Measurements from ENCODE around the gene PEX7.
"Not testable (repeated sequence)": the region's sequence is repeated elsewhere in the genome, so short reads cannot be mapped to it uniquely, and the experiment has no call there.

PEX7 gene

DNA sequence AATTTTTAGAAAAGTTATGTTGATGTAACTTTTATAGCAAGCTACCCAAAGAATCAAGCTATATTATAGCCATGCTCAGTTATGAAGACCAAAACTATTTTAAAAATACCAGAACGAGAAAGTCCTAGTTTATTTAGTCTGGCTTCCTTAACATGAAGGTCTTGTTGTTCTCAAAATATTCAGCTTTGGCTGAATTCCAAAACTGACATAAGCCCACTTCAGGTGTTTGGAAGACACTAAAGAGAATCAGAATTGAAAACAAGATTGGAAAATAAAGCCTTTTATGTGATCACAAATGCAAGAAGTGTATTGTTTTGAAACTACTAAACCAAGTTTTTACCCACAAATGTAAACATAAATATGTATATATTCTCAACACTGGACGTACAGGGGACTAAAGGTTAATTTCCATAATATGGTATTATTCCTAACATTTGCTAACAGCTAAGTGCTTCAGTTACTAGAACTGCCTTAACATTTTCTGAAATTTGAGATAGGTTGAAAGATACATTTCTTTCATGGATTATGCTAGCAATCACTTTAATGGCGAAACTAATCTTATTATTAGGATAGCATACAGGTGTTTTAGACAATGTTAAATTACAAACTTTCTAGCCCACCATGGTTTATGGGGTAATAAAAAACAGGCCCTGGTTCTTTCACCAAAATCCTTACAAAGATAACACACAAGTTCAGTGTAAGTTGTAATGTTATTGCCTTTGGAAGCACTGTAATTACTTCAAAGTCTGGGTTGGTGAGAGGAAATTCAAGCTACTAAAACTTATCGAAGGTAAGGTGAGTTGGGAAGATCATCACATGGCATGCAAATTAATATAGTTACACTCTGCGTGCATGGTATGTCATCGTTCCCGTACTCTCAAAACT, 31.7 kb upstream of the PEX7 start:
- DNase-seq, result no peak

DNA sequence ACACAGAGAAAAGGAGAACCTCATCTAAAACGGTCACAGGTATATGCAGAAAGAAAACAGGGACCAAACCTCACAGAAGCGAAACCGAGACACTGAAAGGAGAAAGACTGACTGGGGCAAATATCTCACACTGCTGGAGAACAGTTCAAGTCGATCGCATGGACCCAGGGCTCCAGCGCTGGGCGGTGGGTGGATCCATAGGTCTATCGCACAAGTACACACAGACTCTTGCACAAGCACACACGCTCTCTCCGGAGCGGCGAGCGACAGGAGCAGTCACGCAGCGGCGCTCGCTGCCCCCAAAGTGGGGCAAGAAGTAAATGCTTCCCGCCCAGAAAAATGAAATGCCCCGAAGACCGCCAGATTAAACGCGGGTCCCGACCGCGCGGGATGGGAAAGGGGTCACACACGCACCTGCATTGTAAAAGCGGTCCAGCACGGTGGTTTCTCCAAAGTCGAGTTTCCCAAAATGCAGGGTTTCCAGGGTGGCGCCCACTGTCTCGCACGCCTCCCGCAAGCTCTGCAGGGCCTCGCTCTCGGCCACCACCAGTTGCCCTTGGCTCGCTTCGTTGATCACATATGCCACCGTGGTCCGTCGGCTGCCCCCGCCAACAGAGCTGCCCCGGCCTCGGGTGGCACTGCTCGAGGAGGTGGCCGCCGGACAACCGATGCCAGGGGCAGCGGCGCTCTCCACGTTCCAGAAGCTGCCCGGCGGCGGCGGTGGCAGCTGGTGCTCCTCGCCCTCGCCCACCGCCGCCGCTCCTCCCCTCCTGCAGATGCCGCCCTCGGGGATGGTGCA, 30.9 kb upstream of the PEX7 start:
- DNase-seq, result peak; percentile 60

DNA sequence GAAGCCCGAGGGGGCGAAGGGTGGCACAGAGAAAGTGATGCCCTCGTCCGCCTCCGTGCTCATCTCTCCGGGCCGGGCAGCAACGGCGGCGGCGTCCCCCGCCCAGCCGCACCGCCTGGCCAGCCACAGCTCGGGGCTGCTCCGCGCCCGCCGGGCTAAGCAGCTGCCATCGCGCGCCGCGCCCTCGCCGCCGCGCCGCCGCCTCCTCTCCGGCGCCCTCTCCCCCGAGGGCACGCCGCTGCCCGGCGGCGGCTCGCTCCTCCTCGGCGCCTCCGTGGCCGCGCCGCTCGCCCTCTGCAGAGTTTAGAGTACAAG, 30.3 kb upstream of the PEX7 start:
- DNase-seq, result no peak

DNA sequence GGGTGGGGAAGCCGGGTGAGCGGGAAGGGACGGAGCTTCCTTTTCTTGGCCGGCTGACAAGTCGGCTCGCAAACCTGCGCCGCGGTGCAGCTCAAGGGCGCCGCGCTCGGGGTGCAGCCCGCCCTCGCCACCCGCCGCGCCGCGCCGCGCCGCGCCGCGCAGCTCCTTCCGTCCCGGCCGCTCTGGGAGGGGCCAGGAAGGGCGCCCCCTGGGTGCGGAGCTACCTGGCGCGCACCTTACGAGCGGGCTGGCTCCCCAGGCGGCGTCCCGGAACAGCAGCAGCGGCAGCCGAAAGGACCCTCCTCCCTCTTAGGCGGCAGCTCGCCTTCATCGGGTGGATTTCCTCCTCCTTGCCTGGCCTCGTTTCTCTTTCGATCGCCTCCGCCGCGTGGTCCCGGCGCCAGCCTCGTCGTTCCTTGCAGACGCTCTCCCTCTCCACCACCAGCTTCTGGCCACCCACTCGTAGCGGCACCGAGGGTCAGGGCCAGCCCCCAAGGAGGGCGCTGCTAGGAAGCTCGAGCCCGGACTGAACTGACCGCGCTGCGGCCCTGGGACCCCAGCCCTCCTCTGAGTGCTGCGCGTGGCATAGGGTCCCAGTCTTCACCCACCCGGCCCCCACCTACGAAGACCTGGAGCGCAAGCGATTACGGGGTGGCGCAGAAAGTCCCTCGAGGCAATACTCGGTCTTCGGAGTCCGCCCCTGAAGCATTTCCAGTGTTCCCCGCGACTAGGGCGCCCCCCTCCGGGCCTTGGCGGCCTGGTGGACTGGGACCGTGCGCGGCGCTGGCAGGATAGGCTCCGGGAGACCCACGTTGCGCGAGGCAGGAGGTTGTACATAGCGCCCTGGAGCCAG, 29.8 kb upstream of the PEX7 start, which contains the start of gene MAP3K5:
MAP3K5 (minus strand) TSS at position 68 of the 853 bp plus-strand sequence. CDS start 320 bp downstream, outside the sequence.
- DNase-seq, result peak; percentile 88

DNA sequence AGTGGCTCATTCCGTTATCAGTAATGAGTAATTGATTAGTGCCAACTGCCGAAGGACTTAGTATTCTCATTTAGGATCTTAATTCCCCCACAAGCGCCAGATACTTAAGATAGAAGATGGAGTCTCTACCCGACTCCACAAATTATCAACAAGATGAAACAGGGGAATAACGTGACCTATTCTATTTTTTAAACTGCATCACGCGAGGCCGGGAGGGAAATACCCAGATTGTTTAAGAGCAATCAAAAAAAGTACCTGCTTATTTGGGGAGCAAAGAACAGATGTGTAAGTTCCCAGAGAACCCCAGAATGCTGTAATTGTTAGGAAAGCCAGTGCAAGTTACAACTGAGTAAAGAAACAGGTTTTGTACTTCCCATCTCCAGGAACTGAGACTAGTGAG, 29.0 kb upstream of the PEX7 start:
- peak; percentile 63 for DNase-seq

DNA sequence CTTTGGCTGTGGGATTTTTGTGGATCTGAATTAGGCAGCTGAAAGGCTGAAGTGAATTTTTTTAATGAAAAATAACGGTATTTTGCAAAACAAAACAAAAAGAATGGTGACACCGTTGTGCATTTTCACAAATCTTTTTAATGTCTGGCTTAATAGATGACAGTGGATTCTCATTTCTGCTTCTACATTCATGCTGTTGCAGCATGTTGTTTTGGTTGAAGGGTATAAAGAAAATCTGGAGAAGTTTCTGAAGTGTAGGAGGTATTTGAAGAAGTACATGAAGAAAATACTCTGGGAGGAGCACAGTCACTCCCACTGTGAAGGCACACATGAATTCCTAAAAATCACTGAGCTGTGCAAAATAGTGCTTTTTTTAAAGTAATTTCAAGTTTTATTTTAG, 27.0 kb upstream of the PEX7 start:
- peak; percentile 68 for DNase-seq

DNA sequence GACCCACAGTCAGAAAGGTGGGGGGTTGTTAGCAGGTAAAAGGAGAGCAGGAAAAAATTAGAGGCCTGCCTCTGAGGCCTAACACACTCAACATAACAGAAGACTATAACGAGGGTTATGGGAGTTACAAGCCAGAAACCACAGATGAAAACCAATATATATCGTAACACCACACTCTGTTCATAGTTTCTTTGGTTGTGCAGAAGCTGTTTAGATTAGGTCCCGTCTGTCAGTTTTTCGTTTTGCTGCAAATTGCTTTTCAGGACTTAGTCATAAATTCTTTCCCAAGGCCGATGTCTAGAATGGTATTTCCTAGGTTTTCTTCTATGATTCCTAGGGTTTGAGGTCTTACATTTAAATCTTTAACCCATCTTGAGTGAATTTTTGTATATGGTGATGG, 26.4 kb upstream of the PEX7 start:
- DNase-seq, result no peak

DNA sequence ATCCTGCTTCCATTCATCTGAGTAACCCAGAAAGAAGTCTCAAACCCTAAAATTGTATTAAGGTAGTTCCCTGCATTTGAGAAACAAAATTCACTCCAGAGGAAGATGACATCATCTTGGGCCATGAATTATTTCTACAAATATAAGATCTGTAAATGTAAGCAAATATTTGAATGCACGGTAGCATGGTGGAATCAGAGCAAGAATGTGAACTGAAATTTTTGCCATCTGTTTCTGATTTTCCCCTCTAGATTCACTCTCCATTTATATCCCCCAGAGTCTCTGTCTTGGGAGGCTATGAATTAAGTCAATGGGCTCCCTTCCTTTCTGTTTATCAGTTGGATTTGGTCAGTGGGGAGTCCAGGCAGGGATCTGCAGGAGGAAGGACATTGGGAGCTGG, 24.3 kb upstream of the PEX7 start:
- DNase-seq, result no peak

DNA sequence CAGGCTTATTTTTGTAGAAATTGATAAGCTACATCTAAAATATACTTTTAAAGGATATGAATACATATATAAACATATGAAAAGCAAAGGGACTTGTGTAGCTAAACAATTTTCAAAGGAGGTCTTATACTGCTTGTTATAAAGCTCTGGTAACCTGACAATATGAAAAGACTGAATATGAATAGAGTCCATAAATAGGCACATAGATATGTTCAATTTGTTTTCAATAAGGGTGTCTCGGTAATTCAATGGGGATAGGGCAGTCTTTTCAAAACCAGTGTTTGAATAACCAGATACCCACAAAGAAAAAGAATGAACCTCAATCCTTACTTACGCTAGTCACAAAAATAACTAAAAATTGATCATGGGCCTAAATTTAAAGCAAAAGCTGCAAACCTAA, 20.8 kb upstream of the PEX7 start:
- no peak for DNase-seq

DNA sequence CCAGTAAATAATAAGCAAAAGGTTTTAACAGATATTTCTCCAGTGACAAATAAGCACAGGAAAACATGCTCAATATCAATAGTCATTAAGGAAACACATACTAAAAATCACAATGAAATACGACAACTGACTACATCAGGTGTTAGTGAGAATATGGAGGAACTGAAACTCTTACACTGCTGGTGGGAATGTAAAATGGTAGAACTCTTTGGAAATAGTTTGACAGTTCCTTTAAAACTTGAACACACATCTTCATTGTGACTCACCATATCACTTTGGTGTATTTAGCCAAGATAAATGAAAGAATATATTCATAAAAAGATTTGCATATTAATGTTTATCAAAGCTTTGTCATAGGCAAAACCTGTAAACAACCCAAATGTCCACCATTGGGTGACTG, 18.8 kb upstream of the PEX7 start:
- peak; percentile 57 for DNase-seq

DNA sequence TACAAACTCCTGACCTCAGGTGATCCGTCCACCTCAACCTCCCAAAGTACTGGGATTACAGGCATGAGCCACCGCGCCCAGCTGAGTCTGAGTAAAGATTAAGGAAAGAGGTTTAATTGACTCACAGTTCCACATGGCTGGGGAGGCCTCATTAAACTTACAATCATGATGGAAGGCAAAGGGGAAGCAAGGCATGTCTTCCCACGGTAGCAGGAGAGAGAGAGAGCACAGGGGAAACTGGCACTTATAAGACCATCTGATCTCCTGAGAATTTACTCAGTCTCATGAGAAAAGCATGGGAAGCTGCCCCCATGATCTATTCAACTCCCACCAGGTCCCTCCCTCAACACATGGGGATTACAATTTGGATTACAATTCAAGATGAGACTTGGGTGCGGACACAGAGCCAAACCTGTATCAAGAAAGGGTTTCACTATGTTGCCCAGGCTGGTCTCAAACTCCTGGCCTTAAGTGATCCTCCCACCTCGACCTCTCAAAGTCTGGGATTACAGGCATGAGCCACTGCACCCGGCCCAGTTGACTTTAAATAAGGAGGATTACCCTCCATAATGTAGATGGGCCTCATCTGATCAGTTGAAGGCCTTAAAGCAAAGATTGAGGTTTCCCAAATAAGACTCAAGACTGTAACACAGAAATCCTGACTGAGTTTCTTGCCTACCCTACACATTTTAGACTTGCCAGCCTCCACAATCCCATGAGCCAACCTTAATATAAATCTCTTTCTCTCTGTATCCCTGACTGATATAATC, 13.1 kb upstream of the PEX7 start:
- peak; percentile 28 for DNase-seq

DNA sequence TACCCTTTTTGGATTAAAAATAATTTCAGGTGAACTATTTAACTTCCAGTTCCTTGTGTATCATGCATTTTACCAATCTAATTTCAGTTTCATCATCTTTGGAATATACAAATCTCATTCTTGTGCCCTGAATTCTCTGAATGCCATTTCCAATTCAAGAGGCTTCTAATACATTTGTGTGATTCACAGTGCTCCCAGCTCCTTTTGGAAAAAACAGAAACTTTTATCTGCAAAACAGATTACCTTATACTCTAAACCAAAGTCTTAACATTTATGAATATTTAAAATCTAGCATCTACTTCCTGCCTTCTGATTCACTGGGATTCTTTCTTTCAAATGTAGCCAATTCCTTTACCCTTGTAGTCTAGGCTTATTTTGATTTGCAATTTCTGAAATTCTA, 11.1 kb upstream of the PEX7 start:
- DNase-seq, result no peak

DNA sequence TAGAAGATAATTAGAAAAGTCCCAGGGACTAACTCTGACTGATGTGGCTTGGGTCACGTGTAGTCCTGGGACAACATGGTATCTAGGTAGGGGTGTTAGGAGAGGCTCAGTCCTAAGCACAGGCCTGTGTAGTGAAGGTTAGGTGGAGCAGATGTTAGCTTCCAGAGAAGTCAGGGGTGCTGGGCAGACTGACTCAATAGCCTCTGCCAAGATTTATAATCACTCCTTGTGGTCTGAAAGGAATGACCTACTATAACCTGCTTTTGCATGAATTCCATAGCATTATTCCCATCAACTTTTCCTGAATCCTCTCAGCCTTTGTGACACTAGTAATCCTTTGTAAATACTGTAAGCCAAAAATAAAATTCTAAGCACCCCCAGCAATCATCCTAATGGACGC, 10.2 kb upstream of the PEX7 start:
- no peak for DNase-seq

DNA sequence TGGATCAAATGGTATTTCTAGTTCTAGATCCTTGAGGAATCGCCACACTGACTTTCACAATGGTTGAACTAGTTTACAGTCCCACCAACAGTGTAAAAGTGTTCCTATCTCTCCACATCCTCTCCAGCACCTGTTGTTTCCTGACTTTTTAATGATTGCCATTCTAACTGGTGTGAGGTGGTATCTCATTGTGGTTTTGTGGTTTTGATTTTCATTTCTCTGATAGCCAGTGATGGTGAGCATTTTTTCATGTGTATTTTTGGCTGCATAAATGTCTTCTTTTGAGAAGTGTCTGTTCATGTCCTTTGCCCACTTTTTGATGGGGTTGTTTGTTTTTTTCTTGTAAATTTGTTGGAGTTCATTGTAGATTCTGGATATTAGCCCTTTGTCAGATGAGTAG, 6.8 kb upstream of the PEX7 start:
- DNase-seq, result not testable (repeated sequence)

DNA sequence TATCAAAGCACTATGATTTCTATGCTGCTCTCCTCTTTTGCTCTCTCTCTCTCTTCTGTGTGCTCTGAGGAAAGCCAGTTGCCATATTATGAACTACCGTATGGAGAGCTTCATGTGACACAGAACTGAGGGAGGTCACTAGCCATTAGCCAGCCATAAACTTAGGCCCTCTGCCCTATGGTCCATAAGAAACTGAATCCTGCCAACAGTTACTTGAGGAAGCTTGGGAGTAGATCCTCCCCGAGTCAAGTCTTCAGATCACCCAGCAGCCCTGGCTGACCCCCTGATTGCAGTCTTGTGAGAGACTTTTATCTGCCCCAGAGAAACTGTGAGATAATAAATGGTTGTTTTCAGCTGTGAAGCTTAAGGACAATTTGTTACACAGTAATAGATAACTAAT, 5.7 kb upstream of the PEX7 start:
- DNase-seq, result no peak

DNA sequence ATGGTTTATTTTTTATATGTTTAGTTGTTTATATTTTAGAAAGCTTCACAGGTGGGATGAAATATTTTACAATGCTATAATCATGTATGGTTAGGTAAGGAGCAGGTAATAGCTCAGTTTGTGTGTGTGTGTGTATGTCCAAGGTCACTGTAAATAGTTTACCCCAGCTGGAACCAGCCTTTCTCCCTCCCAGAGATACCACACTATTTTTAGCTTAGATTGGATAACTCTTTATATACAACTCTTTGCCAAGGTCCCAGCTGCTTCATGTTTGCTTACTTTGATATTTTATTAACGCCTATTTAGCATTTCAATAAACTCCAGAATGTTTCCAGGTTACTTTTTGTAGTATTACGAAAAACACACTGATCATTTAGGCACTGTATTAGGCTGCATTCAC, 1.8 kb upstream of the PEX7 start:
- no peak for DNase-seq

DNA sequence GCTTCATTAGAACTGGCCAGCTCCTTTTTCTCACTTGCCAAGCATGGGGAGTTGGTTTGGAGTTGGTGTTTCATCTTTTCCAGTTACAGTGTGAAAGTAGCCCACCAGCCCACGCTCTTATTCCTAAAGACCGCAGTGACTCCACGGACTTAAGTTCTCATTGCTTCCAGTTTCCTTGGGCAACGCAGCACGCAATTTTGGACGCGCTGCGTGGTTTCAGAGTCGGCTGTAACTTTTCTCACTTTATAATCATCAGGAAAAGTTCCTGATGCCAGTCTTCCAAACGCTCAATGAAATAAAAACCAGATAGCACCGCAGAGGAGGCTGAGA, 381 bp upstream of the PEX7 start:
- peak; percentile 77 for DNase-seq

DNA sequence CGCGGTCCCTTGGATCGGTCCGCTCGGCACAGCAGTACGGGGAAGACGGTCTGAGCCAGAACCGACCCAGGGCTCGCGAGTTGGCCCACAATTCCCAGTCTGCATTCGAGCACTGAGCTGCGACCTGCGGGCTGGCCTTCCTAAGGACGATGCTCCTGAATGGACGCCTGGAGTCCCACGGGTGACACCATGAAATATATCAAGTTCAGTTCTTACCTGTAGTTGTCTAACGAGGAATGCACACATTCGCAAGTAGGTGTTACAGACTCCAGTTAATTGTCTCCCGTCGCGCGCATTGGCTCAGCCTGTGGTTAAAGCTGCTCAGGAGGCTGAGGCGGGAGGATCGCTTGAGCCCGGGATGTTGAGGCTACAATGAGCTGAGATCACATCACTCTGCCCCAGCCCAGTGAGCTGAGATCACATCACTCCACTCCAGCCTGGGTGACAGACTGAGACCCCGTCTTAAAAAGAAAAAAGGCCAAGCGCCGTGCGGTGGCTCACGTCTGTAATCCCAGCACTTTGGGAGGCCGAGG, 802 bp downstream of the PEX7 start:
- DNase-seq, result no peak

DNA sequence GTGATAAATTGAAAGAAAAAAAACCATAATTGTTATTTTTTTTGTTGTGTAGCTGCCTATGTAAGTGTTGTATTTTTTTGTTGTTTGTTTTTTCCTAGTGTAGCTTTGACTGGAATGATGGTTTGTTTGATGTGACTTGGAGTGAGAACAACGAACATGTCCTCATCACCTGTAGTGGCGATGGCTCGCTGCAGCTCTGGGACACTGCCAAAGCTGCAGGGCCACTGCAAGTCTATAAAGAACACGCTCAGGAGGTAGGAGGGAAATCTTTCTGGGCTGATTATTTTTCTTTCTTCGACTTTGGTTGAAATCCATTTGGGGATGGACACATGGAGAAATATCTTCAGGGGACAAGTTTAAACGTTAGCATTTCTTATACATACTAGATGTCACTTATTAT, 3.8 kb downstream of the PEX7 start:
- DNase-seq, result no peak

DNA sequence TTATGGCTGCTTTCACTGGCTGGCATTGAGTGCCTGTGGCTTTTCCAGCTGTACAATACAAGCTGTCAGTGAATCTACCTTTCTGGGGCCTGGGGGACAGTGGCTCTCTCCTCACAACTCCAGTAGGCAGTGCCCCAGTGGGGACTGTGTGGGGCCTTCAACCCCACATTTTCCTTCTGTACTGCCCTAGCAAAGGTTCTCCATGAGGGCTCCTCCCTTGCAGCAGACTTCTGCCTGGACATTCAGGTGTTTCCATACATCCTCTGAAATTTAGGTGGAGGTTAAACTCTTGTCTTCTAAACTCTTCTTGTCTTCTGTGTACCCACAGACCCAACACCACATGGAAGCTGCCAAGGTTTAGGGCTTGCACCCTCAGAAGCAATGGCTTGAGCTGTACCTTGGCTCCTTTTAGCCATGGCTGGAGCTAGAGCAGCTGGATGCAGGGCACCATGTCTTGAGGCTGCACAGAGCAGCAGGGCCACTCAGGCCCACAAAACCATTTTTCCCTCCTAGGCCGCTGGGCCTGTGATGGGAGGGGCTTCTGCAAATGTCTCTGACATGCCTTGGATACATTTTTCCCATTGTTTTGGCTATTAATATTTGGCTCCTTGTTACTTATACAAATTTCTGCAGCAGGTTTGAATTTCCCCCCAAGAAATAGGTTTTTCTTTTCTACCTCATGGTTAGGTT, 9.6 kb downstream of the PEX7 start:
- no peak for DNase-seq

DNA sequence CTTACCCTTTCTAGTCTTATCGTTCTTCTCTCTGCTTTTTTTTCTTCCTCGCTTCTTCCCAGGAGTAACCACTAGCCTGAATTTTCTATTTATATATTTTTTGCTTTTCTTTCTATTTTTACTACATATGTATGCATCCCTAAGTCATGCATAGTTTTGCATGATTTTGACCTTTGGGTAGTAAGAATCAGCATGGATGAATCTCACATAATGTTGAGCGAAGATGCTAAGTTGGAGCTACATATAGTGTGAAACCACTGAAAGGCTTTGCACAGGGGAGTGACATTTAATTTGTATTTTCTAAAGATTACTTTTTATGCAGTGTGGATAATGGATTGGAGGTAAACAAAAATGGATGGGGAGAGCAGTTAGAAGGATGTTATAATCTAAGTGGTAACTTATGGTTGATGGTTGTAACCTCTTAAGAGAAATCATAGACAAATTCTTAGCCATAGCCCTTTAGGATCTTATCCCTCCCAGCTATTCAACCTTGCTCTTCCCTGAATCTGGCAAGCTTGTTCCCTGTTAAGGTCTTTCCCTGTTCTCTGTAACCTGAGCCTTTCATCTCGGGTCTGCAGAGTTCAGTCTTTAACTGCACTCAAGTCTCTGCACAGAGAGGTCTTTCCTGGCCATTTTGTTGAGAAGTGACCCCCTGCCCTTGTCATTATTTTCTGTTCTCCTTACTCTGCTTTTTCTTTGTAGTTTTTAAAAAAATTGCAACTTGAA, 18.0 kb downstream of the PEX7 start:
- DNase-seq, result no peak

All from inflammatory macrophage treated with lipopolysaccharide for 4 hours (primary cell).